ENCODE measurements around the gene SRGAP1.
"Not testable (repeated sequence)": the region's sequence is repeated elsewhere in the genome, so short reads cannot be mapped to it uniquely, and the experiment has no call there.

The SRGAP1 gene

GRCh38 chr12:63874897-63875480 is 30.5 kb downstream of the SRGAP1 start:
- DNase-seq, result no peak

GRCh38 chr12:63875703-63876102 is 31.2 kb downstream of the SRGAP1 start:
- DNase-seq, result no peak

- no peak for DNase-seq
Observed at GRCh38 chr12:63876980-63877379, 32.5 kb downstream of the SRGAP1 start.

GRCh38 chr12:63877693-63878092 is 33.2 kb downstream of the SRGAP1 start:
- DNase-seq, result no peak

- DNase-seq, result not testable (repeated sequence)
Observed at GRCh38 chr12:63880235-63880634, 35.7 kb downstream of the SRGAP1 start.

GRCh38 chr12:63880742-63881263 is 36.3 kb downstream of the SRGAP1 start:
- DNase-seq, result no peak

- DNase-seq, result no peak
Observed at GRCh38 chr12:63882844-63883243, 38.3 kb downstream of the SRGAP1 start.

- DNase-seq, result no peak
Observed at GRCh38 chr12:63885401-63885800, 40.9 kb downstream of the SRGAP1 start.

GRCh38 chr12:63888908-63889635 is 44.6 kb downstream of the SRGAP1 start:
- DNase-seq, result no peak

GRCh38 chr12:63889721-63890509 is 45.4 kb downstream of the SRGAP1 start:
- no peak for DNase-seq

GRCh38 chr12:63893170-63893569 is 48.7 kb downstream of the SRGAP1 start:
- no peak for DNase-seq

- no peak for DNase-seq
Observed at GRCh38 chr12:63894132-63894531, 49.6 kb downstream of the SRGAP1 start.

- no peak for DNase-seq
Observed at GRCh38 chr12:63895841-63896240, 51.3 kb downstream of the SRGAP1 start.

GRCh38 chr12:63897931-63898330 is 53.4 kb downstream of the SRGAP1 start:
- DNase-seq, result no peak

GRCh38 chr12:63898764-63899337 is 54.4 kb downstream of the SRGAP1 start:
- no peak for DNase-seq

GRCh38 chr12:63899396-63899795 is 54.9 kb downstream of the SRGAP1 start:
- DNase-seq, result no peak

- DNase-seq, result no peak
Observed at GRCh38 chr12:63900922-63901793, 56.7 kb downstream of the SRGAP1 start.

GRCh38 chr12:63904653-63905052 is 60.2 kb downstream of the SRGAP1 start:
- no peak for DNase-seq

- no peak for DNase-seq
Observed at GRCh38 chr12:63905544-63905943, 61.0 kb downstream of the SRGAP1 start.

- no peak for DNase-seq
Observed at GRCh38 chr12:63906876-63907275, 62.4 kb downstream of the SRGAP1 start.

- no peak for DNase-seq
Observed at GRCh38 chr12:63907561-63907960, 63.1 kb downstream of the SRGAP1 start.

- no peak for DNase-seq
Observed at GRCh38 chr12:63909746-63910145, 65.2 kb downstream of the SRGAP1 start.

Data from activated T-cell treated with anti-CD3 and anti-CD28 coated beads, Interleukin-2, amount 50 U/mL, for 1 hour (primary cell).